ENCODE data around the gene SLC29A4. TPM values are rescaled to one million over a fixed set of nuclear protein-coding genes. Genes with fewer than 3 reads are reported as not detected.
A peak's percentile ranks its signal among the peaks of the same experiment; 100 is the strongest.
"Not testable (repeated sequence)": the region's sequence is repeated elsewhere in the genome, so short reads cannot be mapped to it uniquely, and the experiment has no call there.

The SLC29A4 gene
- total RNA-seq, 1 donor from 2014 or later = 120 TPM

DNA sequence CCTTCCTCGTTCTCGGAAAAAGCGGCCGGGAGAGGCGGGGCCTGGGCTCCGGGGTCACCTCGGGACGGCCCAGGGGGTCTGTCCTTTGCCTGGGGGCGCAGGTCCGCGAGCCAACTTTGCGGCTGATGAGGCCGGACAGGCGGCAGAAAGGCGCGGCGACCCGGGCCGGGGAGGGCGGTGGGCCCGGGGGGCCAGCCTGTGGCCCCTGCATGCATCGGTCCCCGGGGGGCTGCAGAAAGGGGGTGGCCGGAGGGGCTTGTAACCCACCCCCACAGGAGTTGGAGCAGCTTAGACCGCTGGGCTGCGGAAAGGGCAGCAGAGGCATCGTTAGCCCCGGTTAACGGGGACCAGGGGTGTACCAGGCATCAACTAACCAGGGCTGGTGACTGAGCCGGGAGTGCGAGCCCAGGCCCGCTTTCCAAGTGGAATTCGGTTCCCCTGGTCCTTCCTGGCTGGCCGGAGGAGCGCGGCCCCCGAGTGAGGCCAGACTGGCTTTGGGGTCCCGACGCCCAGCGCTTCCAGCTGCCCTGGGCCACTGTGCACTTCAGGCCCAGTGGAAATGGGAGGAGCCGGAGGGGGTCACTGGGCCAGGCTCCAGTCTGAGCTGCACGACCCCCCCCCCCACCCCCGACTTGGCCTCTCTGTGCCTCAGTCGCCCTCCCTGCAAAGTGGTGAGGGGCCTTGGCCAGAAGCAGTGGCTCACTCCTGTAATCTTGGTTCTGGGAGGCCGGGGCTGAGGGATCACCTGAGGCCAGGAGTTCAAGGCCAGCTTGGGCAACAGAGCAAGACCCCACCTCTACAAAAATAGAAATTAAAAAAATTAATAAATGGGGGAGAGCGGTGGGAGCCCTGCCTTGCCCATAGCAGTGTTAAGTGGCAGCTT, 919 bp downstream of the SLC29A4 start:
- H3K9me3 Mint-ChIP-seq (ENCODE audit: low read depth) = no peaks in the 10 kb centered on the region
- peak overlapping the region; percentile 79 for H3K4me3 Mint-ChIP-seq (ENCODE audit: low read depth)
- peaks cover 4% of the 10 kb centered on the region for H3K27me3 Mint-ChIP-seq
- TF ChIP-seq CTCF (IDR thresholded peaks at IDR 0.05; ENCODE audit: unreplicated experiment) = no peak
- no peak overlapping the region for H3K27ac Mint-ChIP-seq
- H3K36me3 Mint-ChIP-seq (ENCODE audit: insufficient read depth) = peaks cover 4% of the 10 kb centered on the region
- H3K4me1 Mint-ChIP-seq (ENCODE audit: low read depth) = peaks cover 4% of the 10 kb centered on the region
- DNase-seq (ENCODE audit: low spot score, unreplicated experiment) = no peak

DNA sequence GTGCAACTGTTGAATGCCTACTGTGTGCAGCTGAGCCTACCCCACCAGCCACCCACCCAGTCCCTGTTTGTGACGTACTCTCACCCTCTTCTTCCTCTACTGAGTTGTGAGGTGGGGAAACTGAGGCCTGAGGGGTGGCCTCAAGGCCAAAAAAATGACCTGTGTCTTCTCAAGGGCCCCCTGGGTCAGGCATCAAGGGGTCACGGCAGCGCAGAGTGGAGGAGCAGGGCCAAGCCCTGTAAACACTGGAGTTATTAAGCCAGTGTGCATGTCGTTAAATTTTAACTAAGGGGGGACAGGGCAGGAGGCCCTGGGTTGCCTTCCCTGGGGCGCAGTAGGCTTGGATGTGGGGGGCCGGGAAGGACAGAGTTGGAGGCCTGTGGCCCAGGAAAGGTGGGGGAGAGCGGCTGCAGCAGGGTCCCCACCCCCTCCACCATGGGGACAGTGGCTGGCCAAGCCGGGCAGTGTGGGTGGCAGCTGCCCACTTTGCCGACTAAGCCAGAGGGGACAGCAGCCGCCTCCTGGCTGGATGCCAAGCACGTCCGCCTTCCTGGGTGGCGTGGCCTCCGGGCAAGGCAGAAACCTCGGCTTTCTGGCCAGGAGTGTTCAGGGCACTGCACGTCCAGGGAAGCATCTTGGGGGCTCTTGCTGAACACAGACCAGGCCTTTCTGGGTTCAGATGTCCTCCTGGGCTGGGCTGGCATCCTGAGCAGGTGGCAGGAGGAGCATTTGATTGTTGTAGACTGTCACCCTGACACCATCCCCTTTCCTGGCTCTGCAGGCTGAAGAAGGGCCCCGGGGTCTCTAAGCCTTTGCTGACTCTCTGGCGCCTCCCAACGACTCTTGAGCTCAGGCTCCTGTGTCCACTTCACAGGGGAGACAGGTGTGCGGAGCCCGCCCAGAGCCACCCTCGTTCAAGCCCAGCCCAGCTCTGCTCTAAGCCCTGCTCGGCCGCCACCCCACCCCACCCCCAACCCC, 1.9 kb downstream of the SLC29A4 start:
- H3K9me3 Mint-ChIP-seq (ENCODE audit: low read depth) = no peaks in the 10 kb centered on the region
- peak overlapping the region; percentile 79 for H3K4me3 Mint-ChIP-seq (ENCODE audit: low read depth)
- peaks cover 4% of the 10 kb centered on the region for H3K4me1 Mint-ChIP-seq (ENCODE audit: low read depth)
- peaks cover 3% of the 10 kb centered on the region for H3K27me3 Mint-ChIP-seq
- peaks cover 6% of the 10 kb centered on the region for H3K36me3 Mint-ChIP-seq (ENCODE audit: insufficient read depth)
- H3K27ac Mint-ChIP-seq = peak overlapping the region; percentile 71
- TF ChIP-seq CTCF (IDR thresholded peaks at IDR 0.05; ENCODE audit: unreplicated experiment) = peak; percentile 66
- peak; percentile 63 for DNase-seq (ENCODE audit: low spot score, unreplicated experiment)

GRCh38 chr7:5286933-5287332, 4.2 kb downstream of the SLC29A4 start:
- Mint-ChIP-seq H3K4me1 (ENCODE audit: low read depth) (peaks cover 4% of the 10 kb centered on the region), H3K36me3 (ENCODE audit: insufficient read depth) (peaks cover 12% of the 10 kb centered on the region), H3K4me3 (ENCODE audit: low read depth) (no peak overlapping the region), H3K27me3 (no peaks in the 10 kb centered on the region), H3K9me3 (ENCODE audit: low read depth) (no peaks in the 10 kb centered on the region), H3K27ac (no peak overlapping the region)
- TF ChIP-seq CTCF (IDR thresholded peaks at IDR 0.05; ENCODE audit: unreplicated experiment) = no peak
- no peak for DNase-seq (ENCODE audit: low spot score, unreplicated experiment)

DNA sequence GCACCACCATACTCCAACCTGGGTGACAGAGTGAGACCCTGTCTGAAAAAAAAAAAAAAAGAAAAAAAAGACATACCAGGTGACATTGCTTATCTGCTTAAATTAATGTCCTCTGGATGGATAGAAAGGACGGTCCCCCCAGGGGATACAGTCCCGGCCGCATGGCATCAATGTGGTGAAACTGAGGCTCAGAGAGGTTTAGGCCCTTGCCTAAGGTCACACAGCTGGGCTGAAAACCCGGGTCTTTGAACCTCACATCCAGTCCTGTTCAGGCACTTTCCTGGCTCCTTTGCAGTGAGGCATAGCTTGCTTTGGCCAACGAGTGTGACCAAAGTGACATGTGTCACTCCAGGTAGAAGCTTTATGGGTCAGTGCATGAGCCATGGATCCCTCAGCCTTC, 4.6 kb downstream of the SLC29A4 start:
- not testable (repeated sequence) for H3K27ac Mint-ChIP-seq; H3K4me3 Mint-ChIP-seq (ENCODE audit: low read depth); H3K4me1 Mint-ChIP-seq (ENCODE audit: low read depth); H3K27me3 Mint-ChIP-seq; DNase-seq (ENCODE audit: low spot score, unreplicated experiment); H3K9me3 Mint-ChIP-seq (ENCODE audit: low read depth)
- H3K36me3 Mint-ChIP-seq (ENCODE audit: insufficient read depth) = peaks cover 12% of the 10 kb centered on the region

GRCh38 chr7:5287802-5288201, 5.1 kb downstream of the SLC29A4 start:
- Mint-ChIP-seq H3K4me3 (ENCODE audit: low read depth) (no peak overlapping the region), H3K27ac (no peak overlapping the region), H3K27me3 (no peaks in the 10 kb centered on the region), H3K9me3 (ENCODE audit: low read depth) (no peaks in the 10 kb centered on the region), H3K4me1 (ENCODE audit: low read depth) (peaks cover 4% of the 10 kb centered on the region), H3K36me3 (ENCODE audit: insufficient read depth) (peaks cover 13% of the 10 kb centered on the region)
- no peak for DNase-seq (ENCODE audit: low spot score, unreplicated experiment)
- TF ChIP-seq CTCF (IDR thresholded peaks at IDR 0.05; ENCODE audit: unreplicated experiment) = no peak

DNA sequence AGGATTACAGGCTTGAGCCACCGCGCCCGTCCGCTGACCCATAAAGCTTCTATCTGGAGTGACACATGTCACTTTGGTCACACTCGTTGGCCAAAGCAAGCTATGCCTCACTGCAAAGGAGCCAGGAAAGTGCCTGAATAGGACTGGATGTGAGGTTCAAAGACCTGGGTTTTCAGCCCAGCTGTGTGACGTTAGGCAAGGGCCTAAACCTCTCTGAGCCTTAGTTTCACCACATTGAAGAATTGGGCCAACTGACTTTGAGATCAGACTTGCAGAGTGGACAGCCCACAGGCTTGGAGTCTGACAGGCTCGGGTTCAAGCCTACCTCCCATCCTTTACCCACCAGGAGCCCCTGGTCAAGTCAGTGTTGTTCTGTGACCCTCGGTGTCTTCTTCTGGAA, 5.8 kb downstream of the SLC29A4 start:
- H3K4me3 Mint-ChIP-seq (ENCODE audit: low read depth) = not testable (repeated sequence)

More for the DNA sequence above, 5.8 kb downstream of the SLC29A4 start:
- not testable (repeated sequence) for DNase-seq (ENCODE audit: low spot score, unreplicated experiment); H3K9me3 Mint-ChIP-seq (ENCODE audit: low read depth); H3K27ac Mint-ChIP-seq; H3K27me3 Mint-ChIP-seq; H3K4me1 Mint-ChIP-seq (ENCODE audit: low read depth)
- H3K36me3 Mint-ChIP-seq (ENCODE audit: insufficient read depth) = peaks cover 17% of the 10 kb centered on the region
